Left cardiac atrium (tissue), 4 donors: Measurements from ENCODE around the gene BOD1L1. TPM values are rescaled to one million over a fixed set of nuclear protein-coding genes. Genes with fewer than 3 reads are reported as not detected.

Source experiments
- ATAC-seq, 2 donors: fragments of 200-7000 bp; cut with Tn5 transposase; one replicate each; pipeline ENCODE4 v1.9.1; 2020; ENCODE audit warnings: mild to moderate bottlenecking in 2 of 2, moderate library complexity in 2 of 2
- DNase-seq: peaks from one replicate; pipeline ENCODE4 v3.0.0-alpha.2; 2020
- intact Hi-C, 2 donors: fragments of 100-400 bp; cut with DNase I; formaldehyde crosslinking; loops; one replicate each; pipeline versions ENCODE4 v1.14.1 to v1.15.1; 2022 to 2023
- long read RNA-seq: library from polyadenylated mRNA; unstranded; transcript quantifications from one replicate; pipeline ENCODE4 v2.0.0, GENCODE V29; 2021
- total RNA-seq, 2 donors: library from RNA; stranded (reverse); fragmentation: NEBNext Ultra II Directional; extraction: Animal tissue kit (Norgen Biotek cat#: 25700); gene quantifications; one replicate each; pipeline ENCODE4 v1.2.1, GENCODE V29; 2021
- donor health status: DM: no; HTN: yes; CAD: no.
- donor health status: DM: no; HTN: yes; CAD: no; lungs with severe emphysema.
- donor health status: DM: yes; HTN: yes; CAD: no.
- donor health status: Dilated cardiomyopathy.

The BOD1L1 gene
- total RNA-seq: 10 to 100 TPM; 19.4 to 20.2 TPM
- long read RNA-seq, partial matches to known transcripts: 3 of 3 reads
- long read RNA-seq, other reads (novel, unspliced or antisense): 0 of 3 reads

DNA sequence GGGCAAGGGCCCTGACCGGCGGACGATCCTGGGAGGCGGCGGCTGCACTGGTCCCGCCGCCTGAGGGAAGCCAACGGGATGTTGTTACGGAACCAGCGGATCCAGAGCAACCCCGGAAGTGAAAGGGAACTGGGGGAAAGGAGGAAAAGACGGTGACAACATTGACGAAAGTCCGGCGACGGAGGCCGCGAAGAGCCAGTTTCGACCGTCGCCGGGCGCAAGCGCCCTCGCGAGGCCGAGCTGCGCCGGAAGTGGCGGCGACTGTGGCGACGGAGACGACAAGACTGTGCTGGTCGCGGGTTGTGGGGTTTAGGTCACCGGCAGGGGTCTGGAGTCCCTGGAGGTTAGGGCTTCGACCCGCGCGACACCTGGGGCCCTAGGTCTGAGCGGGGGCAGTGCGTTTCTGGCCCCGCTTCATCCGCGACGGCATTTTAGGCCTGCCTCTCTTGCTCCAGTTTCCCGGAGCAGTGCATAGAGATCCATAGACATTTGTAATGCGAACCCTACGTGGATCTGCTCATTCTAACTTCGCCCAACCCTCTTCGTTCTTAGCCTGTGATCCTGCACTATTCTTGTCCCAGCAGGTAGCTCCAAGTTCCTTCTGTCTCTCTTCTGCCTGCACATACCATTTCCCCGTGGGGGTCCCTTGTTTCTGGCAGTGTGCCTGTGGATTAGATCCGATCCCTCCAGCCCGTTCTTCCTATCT is at the start of gene BOD1L1:
BOD1L1 (minus strand) TSS at position 120 of the 706 bp plus-strand sequence. CDS start 138 bp downstream, outside the sequence.
- DNase-seq (peak; percentile 90), ATAC-seq (peak; percentile 96 to 97)
- intact Hi-C loops: no loop called here

DNA sequence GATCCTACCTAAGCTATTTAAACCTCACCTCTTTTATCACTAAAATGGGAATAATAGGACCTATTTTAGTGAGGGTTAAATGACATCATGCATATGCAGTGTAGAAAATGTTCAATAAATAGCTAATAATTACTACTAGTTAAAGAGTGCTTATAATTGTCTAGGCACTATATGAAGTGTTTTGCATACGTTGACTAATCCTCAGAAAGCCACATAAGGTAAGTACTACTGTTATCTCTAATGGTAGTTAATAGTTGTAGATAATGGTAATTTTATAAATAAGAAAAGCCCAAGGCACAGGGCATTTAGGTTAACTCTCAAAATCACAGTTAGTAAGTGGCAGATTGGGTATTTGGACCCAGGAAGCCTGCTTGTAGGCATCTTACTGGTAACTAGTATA is 47.4 kb upstream of the BOD1L1 start:
- DNase-seq (no peak), ATAC-seq (no peak)
- intact Hi-C loops: no loop called here

DNA sequence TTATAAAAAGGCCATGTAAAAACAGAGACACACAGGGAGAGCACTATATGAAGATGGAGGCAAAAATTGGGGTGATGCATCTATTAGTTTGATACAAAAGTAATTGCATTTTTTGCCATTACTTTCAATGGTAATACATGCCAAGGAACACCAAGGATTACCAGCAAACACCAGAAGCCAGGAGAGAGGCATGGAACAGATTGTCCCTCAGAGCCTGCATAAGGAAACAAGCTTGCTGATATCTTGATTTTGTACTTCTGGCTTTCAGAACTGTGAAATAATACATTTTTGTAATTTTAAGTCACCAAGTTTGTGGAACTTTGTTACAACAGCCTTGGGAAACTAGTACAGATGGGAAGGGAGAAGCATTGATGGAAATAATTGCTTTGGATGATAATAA is 45.6 kb upstream of the BOD1L1 start:
- DNase-seq: no peak
- ATAC-seq: no peak
- intact Hi-C loops: no loop called here

DNA sequence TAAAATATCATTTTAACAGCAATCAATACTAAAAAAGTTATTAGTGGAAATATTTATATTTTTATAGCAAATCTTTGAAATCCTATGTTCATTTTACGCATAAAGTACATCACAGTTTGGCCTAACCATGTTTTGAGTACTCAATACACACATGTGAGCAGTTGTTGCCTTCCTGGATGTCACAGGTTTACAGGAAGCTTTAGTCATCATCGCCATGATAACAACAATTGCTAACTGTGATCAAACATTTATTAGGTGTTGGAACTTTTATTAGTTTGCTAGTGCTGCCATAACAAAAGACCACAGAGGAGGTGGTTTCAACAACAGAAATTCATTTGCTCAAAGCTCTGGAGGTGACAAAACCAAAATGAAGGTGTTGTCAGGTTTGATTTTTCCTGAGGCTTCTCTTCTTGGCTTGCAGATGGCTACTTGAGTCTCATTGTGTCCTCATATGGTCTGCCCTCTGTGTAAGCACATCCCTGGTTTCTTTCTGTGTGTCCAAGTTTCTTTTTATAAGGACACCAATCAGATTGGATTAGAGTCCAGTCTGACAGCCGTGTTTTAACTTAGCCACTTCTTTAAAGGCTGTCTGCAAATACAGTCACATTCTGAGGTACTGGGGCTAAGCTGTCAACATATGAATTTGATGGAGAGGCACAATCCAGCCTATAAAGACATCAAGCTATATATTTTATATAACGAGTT is 43.1 kb upstream of the BOD1L1 start:
- ATAC-seq (peak in 1 of 2 donors; percentile 93), DNase-seq (no peak)
- intact Hi-C loops: no loop called here

DNA sequence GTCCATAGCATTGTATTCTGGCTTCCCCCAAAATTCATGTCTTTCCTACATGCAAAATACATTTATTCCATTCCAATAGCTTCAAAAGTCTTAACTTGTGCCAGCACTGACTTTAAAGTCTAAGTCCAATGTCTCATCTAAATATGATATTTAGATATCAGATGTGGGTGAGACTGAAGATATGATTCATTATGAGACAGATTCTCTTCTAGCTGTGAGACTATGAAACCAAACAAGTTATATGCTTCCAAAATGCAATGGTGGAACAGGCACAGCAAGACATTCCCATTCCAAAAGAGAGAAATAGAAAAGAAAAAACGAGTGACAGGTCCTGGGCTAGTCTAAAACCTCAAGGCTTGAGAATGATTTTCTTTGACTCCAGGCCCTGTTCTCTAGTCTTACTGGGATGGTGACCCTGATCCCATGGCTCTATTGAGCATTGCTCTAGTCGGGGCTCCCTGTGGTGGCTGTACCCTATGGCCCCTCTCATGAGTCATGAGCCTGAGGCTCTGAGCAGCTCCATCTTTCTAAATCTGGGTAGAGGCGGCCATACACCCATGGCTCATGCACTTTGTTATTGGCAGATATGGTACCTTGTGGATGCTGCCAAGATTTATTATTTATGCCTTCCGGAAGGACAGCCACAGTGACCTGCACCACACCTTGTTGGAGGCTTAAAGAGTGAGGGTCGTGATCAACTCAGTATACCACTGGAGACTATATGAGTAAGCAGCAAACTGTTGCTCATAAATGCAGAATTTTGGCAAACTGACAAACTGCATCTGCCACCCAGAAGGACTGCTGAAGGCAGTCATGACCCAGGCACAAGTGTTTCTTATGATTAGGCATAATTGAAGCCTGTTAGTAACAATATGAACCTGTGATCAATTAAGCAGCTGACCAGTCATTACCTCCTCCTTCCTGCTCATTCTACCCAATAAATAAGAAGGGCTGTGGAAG is 38.5 kb upstream of the BOD1L1 start:
- DNase-seq (no peak), ATAC-seq (no peak)
- intact Hi-C loops: no loop called here

DNA sequence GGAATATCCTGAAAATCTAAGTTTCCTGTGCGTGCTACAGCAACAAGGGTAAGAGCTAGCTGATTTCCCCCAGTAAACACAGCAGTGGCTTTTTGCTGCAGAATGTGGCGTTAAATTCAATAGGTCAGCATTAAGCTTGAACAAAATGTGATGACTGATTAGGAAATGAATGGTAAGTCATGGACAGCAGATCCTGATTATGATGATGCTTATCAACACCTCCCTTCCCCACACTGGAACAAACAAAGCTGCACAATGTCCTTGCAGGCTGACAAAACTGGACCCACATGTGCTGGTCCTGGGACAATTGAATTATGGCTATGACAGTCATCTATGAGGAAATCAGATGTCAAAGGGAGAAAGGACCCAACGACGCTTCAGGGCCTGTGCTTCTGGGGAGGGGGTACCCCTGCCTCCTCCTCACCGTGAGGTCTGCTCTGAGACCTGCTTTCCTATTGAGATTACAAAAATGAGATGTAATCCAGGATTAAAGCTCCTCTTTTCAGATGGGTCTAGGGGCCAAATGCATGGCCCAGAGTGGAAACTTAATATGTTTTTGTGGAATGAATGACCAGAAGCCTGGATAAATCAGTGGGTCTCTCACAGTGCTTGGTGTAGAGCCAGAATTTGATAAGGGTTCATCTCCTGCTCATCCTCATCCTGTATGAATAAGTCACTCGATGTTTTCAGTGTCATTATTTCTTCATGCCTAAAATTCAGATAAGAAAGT is 32.0 kb upstream of the BOD1L1 start:
- intact Hi-C loops: loop anchor here (5.0 to 10.0 kb wide), 2 partner anchors 178 to 195 kb away; no protein-coding TSS in a partner anchor
- ATAC-seq (no peak), DNase-seq (no peak)

DNA sequence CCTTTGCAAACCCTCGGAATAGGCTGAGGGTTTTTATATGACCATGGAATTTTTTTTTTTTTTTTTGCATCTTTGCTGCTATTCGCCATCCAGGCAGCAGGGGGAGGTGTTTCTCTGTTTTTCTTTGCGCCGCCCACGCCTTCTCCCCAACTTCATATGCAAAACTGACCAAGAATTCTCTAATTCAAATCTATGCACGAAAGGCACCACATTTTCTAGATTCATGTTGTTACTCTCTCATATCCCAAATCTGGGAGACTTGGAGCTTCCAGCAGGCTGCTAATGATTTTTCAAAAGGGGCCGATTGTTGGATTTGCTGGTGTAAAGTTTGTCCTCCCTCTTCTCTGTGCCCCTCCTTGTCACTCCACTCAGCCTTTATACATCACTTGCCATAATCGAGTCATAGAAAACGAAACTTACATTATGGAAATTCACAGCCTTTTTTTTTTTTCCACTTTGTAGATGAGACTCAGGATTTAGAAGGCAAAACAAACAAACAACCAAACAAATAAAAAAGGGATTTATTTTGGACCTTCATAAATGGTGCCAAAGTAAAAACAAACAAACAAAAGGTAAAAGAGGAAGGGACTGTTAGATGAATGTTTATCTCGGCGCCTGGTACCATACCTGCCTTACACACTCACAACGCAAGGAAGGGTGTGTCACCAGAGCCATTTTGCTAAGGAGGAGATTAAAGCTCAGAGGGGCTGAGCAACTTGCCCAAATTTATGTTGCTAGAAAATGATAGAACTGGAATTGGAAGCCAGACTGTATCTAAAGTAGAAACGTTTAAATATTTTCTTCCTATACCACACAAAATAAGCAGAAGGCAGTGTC is 29.3 kb upstream of the BOD1L1 start:
- intact Hi-C loops: loop anchor here (5.0 to 10.0 kb wide), 2 partner anchors 181 to 198 kb away; no protein-coding TSS in a partner anchor
- DNase-seq: peak; percentile 67
- peak in 1 of 2 donors; percentile 10 for ATAC-seq

DNA sequence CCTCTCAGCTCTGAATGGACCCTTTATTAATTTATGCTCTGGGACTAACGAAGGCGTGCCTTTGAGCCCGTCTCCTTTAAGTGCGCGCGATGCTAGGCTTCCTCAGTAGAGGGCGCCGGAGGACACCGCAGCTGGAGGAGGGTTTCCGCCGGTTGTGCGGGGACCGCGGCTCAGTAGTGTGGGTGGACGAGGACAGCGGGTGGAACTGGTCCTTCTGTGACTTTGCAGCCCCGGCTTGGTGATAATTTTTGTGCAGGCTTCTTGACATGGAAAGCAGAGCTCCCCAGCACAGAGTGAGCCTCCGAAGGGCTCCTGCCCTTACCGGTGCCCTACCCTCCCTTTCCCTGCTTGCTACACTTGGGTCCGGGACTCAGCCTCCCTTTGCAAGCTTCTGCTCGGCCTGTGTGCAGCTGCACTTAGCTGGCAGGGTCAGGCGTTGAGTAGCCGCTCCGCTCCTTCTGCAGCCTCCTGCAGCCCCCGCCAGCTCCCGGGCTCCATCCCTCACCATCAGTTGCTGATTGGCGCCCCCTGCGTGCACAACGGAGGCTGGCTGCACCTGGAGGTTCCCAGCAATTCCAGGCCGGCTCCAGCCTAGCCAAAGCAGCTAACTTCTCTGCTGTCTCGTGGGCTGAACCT is 26.8 kb upstream of the BOD1L1 start:
- intact Hi-C loops: loop anchor here in 1 of 2 donors (10.0 kb wide), 1 partner anchor 201 kb away; no protein-coding TSS in a partner anchor
- DNase-seq (peak; percentile 78), ATAC-seq (peak; percentile 90 to 96)

DNA sequence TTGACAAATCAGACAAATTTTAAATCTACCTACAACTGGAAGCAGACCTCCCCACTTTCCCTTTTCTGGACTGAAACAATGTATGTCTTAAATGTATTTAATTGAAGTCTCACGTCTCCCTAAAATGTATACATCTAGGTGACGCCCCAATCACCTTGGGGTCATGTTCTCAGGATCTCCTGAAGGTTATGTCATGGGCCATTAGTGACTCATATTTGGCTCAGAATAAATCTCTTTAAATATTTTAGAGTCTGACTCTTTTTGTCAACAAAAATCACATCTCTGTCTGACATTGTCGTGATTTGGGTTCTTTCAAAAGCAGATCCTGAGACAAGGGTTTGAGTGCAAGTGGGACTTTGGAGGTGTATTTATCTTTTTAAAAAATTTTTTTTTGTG is 26.2 kb upstream of the BOD1L1 start:
- intact Hi-C loops: loop anchor here in 1 of 2 donors (10.0 kb wide), 1 partner anchor 201 kb away; no protein-coding TSS in a partner anchor
- DNase-seq: no peak
- no peak for ATAC-seq

DNA sequence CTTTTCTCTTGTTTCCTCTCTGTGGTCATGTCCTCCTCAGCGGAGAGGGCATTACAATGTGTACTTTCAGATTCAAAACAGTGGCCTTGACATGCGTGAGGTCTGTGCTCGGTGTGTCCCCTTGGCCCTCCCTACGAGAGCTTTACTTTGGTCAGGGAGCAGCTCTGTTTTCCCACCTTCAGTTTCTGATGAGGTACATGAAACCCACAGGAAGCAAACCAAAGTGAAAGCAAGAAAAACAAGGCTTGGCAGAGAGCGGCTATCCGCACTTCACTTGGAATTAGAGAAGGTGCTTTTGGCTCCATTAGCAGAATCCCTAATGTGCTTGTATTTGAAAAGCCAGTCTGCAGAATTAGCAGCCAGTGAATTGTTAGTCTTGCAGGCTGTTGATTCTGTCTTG is 19.5 kb upstream of the BOD1L1 start:
- DNase-seq (no peak), ATAC-seq (no peak)
- intact Hi-C loops: no loop called here

DNA sequence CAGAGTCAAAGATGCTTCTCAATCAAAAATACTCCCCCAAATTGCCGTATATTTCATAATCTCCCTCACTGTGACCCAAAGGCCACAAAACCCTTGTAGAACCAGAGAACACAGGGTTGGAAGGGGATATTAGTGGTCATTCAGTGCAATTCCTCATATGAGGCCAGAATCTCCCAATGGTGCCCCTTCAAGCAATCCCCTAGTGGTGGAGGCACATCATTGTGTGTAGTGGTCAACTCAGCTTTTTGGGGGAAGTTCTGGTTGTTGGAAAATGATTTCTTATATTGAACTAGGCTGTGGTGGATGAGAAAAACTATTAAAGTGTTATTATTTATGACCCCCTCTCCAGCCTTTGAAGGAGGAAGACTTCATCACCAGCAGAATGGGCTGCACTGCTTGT is 17.6 kb upstream of the BOD1L1 start:
- intact Hi-C loops: no loop called here
- ATAC-seq (no peak), DNase-seq (no peak)

DNA sequence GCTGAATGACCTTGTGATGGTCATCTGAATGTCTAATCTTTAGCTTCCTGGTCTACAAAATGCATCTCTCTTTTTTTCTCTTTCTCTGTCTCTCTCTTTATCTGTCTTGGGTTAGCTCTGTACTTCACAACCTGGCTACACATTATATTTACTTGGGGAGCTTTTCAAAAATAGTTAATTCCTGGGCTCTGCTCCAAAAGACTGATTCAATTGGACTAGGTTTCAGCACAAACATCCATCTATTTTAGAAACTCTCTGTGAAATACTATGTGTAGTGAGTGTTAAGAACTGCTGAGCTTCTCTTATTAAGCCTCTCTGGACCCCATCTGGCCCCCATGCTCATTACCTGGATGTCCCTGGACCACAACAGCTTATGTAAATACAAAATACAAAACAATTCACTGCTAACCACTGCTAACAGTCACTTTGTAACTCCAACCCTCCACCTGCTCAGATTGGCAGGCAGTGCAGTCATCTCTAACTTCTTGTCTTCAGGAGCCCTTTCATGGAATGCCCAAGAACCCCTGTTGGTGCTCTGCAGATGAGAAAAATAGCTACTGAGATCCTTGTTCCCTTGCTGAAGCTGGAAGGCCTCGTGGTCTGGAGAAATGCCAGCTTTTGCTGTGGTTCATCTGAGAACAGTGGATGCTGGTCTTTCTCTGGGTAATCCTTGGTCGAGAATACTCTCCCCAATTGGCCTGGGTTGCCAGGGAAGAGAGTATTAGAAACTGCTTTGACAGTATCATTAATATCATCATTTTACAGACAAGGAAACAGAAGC is 14.8 kb upstream of the BOD1L1 start:
- intact Hi-C loops: no loop called here
- peak; percentile 27 to 73 for ATAC-seq
- DNase-seq: no peak

DNA sequence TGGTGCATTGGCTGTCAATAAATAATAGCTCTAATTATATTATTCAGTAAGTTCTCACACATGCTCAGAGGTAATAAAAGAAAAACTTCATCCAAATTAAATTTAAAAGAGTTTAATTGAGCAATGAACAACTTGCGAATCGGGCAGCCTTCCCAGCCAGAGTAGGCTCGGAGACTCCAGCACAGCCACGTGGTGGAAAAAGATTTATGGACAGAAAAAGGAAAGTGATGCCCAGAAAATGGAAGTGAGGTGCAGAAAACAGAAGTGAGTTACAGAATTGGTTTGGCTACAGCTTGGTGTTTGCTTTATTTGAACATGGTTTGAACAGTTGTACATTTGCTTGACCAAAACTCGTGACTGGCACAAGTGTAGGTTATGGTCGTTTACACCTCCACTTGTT is 13.6 kb upstream of the BOD1L1 start:
- intact Hi-C loops: no loop called here
- no peak for DNase-seq
- ATAC-seq: no peak

DNA sequence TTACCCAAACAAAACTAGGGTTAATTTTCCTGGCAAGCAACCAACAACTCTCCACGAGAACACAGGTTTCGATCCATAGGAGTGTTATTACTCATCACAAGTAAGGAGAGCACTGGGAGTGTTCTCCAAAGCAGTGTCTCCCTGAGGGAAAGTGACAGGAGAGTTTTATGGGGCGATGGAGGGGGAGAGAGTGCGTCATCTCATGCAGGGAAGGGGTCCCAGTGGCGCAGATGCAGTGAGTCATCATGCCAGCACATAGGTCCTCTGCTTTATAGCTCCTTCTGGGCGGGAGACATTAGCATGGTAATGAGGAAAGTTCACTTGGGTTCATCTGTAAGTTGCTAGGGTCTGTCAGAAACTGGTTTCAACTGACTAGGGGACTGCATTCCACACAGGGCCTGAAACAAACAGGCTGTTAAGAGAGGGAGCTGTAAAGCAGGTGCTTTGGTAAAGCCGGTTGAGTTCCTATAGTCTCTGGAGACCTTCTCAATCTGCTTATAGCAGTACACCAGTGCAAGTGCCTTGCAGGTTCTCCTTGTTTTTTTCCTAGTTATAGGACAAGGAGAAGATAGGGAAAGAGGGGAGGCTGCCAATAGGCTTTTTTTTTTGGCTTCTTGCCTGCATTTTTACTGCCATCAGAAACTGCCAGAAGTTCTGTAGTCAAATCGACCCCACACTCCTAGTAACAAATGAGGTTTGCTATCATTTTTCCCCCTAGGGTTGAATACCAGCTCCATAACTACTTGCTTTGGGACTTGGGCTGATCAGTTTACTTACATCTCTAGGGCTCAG is 12.8 kb upstream of the BOD1L1 start:
- intact Hi-C loops: no loop called here
- ATAC-seq (no peak), DNase-seq (no peak)

DNA sequence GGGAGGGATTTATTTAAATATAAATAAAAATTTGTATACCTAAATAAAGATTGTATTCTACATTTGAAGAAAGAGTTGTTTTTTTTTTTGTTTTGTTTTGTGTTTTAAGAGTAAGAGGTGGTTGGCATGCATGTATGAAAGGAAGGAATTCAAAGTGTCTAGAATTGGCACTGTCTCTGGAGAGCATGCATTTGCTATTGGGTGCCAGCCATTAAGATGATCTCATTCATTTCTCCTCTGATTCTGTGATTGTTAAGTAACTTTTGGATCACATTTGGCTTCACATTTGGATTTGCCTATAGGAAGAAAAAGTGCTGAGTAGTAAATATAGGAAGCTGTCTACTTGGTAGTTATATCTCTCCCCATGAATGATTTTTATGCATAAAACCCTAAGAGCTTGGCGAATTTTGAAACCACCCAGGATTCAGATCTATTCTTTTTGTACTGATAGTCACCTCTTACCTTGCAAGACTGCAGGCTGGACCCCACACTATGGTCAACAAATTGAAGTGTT is 7.8 kb upstream of the BOD1L1 start:
- DNase-seq (no peak), ATAC-seq (peak in 1 of 2 donors; percentile 33)
- intact Hi-C loops: no loop called here

DNA sequence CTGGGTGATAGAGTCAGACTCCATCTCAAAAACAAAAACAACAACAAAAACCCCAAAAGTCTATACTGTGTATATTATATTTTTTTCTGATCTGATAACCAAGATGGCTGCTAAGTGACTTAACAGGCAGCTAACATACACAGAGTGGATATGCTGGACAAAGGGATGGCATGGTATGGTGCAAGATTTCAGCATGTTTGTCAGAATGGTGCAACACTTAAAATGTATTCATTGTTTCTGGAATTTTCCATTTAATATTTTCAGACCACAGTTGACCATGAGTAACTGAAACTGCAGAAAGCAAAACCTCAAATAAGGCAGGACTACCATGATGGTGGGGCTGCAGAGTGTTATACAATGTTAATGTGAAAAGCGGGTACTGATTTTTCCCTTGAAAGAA is 6.1 kb upstream of the BOD1L1 start:
- DNase-seq (no peak), ATAC-seq (no peak)
- intact Hi-C loops: no loop called here
